NT2/D1 (cell line): Measurements from ENCODE around the gene SLC22A4.

Experiments
- SUZ12 ChIP-seq: IDR thresholded peaks from 2 replicates; pipeline ENCODE4 v1.6.1; 2011; ENCODE audit not compliant: insufficient read length, insufficient read depth; ENCODE audit errors: extremely low read depth
- YY1 ChIP-seq: IDR thresholded peaks from 2 replicates; pipeline ENCODE4 v1.6.1; 2011; ENCODE audit not compliant: insufficient read length, insufficient read depth
- ZNF274 ChIP-seq: IDR thresholded peaks from 2 replicates; pipeline ENCODE4 v1.6.1; 2011; ENCODE audit warnings: mild to moderate bottlenecking, low read depth, low read length

- TF ChIP-seq YY1, result no peak
- no peak for TF ChIP-seq ZNF274
- no peak for TF ChIP-seq SUZ12
Measured at GRCh38 chr5:132260051-132260450, 34.1 kb upstream of the SLC22A4 start.
